ENCODE data around the gene ATP4B.

GRCh38 chr13:113610266-113610665 lies 47.7 kb downstream of the ATP4B start:
- TF ChIP-seq CTCF (conservative IDR thresholded peaks at IDR 0.05; ENCODE audit: low read length) = no peak
- TF ChIP-seq EZH2phosphoT487 (IDR thresholded peaks at IDR 0.05; ENCODE audit: borderline replicate concordance) = no peak
